Mucosa of stomach (tissue), 1 donor: Measurements from ENCODE around the gene GNG12.

Experiments used
- H3K27me3 ChIP-seq: one replicate; pipeline ENCODE4 v1.7.0; 2013; ENCODE audit warnings: mild to moderate bottlenecking, low read length; ENCODE audit not compliant: control insufficient read depth, insufficient read depth
- H3K36me3 ChIP-seq: one replicate; pipeline ENCODE4 v1.7.0; 2013; ENCODE audit warnings: low read length; ENCODE audit not compliant: control insufficient read depth, insufficient read depth
- H3K4me1 ChIP-seq: one replicate; pipeline ENCODE4 v1.7.0; 2013; ENCODE audit warnings: mild to moderate bottlenecking, low read length; ENCODE audit not compliant: control insufficient read depth, insufficient read depth
- H3K4me3 ChIP-seq: one replicate; pipeline ENCODE4 v1.7.0; 2013; ENCODE audit warnings: low read length
- H3K9ac ChIP-seq: one replicate; pipeline ENCODE4 v1.7.0; 2013; ENCODE audit warnings: mild to moderate bottlenecking, low read length, moderate library complexity
- H3K9me3 ChIP-seq: one replicate; pipeline ENCODE4 v1.7.0; 2013; ENCODE audit warnings: mild to moderate bottlenecking, low read length, moderate library complexity; ENCODE audit not compliant: control insufficient read depth
- donor health status: Pancreatic carcinoma.

GNG12 gene

DNA sequence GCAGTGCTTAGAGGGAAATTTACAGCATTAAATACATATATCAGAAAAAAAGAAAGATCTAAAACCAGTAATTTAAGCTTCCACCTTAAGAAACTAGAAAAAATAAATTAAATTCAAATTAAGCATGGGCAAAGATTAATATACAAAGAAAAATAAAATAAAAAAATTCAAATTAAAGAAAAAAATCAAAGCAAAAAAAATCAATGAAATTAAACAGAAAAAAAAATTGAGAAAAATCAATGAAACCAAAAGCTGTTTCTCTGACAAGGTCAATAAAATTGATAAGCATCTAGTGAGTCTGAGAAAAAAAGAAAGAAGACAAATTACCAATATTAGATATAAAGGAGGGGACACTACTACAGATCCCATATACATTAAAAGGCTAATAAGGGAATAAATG, 26.0 kb downstream of the GNG12 start:
- H3K4me1 ChIP-seq, result peaks cover 27% of the 10 kb centered on the region
- H3K4me3 ChIP-seq, result no peak overlapping the region

DNA sequence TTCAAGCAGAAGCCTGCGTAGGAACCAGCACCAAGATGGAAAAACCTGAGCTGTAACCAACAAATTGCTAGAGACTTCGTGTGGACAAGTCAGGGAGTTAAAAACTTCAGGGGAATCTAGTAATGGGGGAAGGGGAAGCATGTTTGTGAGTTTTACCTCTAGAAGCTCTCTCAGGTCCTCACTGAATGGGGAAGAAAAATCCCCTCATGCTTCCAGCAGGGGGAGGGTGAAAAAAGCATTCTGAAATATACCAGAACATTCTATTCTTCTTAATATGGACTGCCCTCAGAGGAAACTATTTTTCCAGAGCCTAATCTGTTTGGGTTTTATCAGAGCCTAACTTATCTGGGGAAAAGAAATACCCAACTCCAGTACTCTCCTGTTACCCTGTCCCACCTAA, 28.6 kb downstream of the GNG12 start:
- Histone ChIP-seq H3K4me3 (no peak overlapping the region), H3K9me3 (no peaks in the 10 kb centered on the region), H3K27me3 (no peaks in the 10 kb centered on the region), H3K36me3 (no peaks in the 10 kb centered on the region), H3K9ac (no peak overlapping the region), H3K4me1 (peaks cover 19% of the 10 kb centered on the region)

More for the DNA sequence above, 26.0 kb downstream of the GNG12 start:
- no peak overlapping the region for H3K9ac ChIP-seq
- H3K36me3 ChIP-seq, result no peaks in the 10 kb centered on the region
- H3K9me3 ChIP-seq, result no peaks in the 10 kb centered on the region
- no peaks in the 10 kb centered on the region for H3K27me3 ChIP-seq

DNA sequence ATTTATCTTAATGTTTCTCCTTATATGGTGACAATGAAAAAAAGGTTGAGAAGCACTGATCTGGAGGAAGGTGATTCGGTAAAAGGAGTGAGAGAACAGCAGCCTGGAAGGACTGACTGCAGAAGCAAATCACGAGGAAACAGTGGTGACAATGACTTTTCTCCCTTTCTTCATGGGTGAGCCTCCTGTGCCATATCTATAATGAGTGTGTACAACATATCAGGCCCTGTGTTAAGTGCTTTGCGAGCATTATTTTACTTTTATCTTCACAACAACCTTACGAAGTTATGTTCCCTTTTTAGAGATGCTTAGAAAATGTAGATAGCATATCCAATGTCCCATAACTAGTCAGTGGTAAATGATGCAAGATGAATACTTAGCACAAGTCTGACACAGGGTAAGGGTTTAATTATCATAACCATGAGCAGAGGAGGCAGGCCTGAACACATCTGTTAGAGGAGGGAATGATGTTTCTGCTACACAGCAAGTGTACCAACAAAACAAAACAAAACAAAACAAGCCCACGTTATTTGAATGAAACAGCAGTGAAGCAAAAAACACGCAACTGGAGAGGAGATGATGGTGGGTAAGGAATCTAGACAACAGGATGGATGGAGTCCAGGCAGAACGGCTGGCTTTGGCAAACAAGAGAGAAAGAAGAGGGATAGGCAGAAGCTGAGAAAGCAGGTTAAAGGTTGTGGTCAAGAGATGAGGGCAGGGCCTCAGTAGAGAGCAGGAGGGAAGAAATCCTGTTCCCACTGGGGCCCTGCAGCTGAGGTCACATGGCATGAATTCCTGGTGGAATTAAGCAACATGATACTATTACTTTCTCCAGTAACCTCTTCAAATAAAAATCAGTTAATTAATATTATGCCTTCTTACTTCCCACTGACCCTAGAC, 29.6 kb downstream of the GNG12 start:
- Histone ChIP-seq H3K4me3 (no peak overlapping the region), H3K27me3 (no peaks in the 10 kb centered on the region), H3K36me3 (no peaks in the 10 kb centered on the region), H3K9ac (no peak overlapping the region), H3K4me1 (peaks cover 19% of the 10 kb centered on the region), H3K9me3 (no peaks in the 10 kb centered on the region)

DNA sequence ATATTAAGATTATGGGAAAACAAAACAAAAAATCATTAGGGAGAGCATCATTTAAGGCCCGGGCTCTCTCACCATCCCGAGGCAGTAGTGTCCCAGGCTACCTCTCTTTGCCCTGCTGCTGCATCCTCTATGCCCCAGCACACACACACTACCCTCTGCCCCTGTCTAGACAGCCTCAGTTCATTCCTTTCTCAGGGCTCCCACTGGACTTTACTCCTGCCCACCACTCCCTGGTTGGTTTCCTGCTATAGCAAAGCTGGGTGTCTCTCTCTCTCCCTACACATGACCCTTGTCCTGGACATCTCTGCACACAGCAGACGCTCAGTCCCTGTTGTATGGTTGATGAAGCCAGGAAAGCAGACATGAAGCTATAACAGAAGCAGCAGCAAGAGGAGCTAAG, 30.7 kb downstream of the GNG12 start:
- Histone ChIP-seq H3K4me3 (no peak overlapping the region), H3K9me3 (no peaks in the 10 kb centered on the region), H3K4me1 (peaks cover 19% of the 10 kb centered on the region), H3K9ac (no peak overlapping the region), H3K36me3 (no peaks in the 10 kb centered on the region), H3K27me3 (no peaks in the 10 kb centered on the region)

DNA sequence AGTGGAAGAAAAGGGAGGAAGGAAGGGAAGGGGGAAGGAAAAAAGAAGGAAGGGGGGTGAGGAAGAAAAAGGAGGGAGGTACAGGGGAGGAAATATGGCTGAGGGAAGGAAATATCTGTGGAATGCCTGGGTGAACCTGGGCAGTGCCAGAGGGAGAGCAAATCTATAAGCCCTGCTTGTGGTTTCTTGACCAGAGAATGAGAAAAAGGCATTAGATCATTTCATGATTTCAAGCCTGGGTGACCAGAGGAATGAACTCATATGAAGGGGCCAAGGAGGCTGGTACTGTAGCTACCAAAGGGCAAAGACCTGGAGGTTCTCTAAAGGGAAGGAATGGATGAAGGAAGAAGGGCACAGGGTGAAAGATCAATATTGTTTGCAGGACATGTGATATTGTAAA, 31.4 kb downstream of the GNG12 start:
- Histone ChIP-seq H3K4me1 (peaks cover 19% of the 10 kb centered on the region), H3K9ac (no peak overlapping the region), H3K36me3 (no peaks in the 10 kb centered on the region), H3K4me3 (no peak overlapping the region), H3K9me3 (no peaks in the 10 kb centered on the region), H3K27me3 (no peaks in the 10 kb centered on the region)

DNA sequence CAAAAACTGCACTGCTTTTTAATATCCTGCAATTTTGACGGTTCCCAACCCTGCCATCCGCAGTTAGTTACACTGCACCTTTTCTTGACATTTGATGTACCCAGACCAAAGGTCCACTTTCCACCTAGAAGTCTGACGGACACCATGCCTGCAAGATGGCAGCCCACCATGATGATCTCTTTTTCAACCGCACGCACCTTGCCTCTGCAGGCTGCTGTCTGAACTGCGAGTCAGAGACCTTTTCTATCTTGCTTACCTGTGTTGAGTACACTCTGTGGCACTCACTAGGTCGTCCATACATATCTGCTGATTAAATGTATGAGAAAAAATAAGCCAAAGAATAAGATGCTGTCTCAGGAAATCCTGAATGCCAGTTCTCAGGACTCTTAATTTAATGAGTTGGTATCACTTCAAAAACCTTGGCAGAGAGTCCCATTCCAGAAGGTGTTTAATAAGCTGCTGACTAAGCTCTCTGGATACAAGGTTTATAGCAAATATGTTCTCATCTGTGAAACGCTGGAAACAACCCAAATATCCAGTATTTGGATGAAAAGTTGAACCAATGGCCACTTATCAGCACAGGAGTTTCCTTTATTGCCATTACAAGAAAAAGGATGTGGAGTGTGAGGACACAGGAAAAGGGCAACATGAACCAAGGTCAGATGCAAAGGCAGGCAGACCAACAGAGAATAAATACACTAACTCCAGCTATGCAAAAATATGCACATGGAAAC, 37.9 kb downstream of the GNG12 start:
- no peak overlapping the region for H3K4me3 ChIP-seq
- H3K9ac ChIP-seq, result no peak overlapping the region
- H3K4me1 ChIP-seq, result peaks cover 11% of the 10 kb centered on the region
- no peaks in the 10 kb centered on the region for H3K36me3 ChIP-seq
- H3K27me3 ChIP-seq, result no peaks in the 10 kb centered on the region
- no peaks in the 10 kb centered on the region for H3K9me3 ChIP-seq

DNA sequence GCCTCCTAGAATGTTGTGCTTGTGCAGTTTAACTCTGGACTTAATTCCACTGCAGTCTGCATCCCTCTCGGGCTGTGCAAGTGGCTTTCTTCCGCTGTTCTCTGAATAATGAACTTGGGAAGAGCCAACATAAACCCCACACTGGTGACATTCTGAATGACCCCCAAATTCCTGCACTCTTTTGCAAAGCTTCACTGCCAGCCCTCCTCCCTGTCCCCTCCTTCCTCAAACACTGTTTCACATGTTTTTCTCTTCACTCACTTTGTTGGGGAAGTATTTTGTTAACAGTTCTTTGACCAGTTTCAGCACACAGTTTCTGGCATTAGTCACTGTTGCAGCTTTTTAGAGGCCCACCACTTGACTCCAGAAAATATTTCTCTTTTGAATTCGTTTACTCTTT, 39.7 kb downstream of the GNG12 start:
- no peaks in the 10 kb centered on the region for H3K9me3 ChIP-seq
- H3K4me3 ChIP-seq, result no peak overlapping the region
- H3K27me3 ChIP-seq, result no peaks in the 10 kb centered on the region
- H3K4me1 ChIP-seq, result peaks cover 13% of the 10 kb centered on the region
- no peak overlapping the region for H3K9ac ChIP-seq
- H3K36me3 ChIP-seq, result no peaks in the 10 kb centered on the region

DNA sequence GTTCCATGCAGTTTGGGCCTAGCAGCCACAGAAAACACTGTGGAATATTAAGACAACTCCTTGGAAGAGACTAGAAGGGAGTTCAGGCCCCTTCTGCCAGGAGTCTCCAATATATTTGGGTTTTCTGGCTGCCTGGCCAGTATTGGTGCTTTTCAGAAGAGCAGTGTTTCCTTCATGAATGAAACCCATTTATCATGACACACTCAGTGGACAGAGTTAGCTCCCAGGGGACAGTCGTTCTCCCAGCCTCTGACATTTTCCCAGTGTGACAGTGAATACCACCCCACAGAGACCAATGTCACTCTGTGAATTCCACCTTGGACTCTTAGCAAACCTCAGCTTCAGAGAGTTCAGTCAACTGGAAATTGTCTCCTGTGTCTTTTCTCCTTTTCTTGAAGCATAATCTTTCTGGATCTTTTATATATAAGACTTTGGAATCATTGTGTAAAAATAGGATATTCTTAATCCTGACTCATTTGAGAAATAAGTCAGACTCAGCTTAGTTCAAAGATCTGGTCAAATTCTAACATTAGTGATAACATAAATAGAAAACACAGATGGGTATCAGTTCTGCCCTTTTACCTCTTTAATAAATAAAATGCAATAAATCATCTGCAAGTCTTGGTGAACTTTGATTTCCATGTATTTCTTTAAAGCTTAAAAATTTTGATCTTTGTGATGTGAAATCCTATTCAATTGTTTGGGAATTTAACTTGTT, 40.4 kb downstream of the GNG12 start:
- Histone ChIP-seq H3K9ac (no peak overlapping the region), H3K4me3 (no peak overlapping the region), H3K36me3 (no peaks in the 10 kb centered on the region), H3K27me3 (no peaks in the 10 kb centered on the region), H3K4me1 (peaks cover 19% of the 10 kb centered on the region), H3K9me3 (no peaks in the 10 kb centered on the region)

DNA sequence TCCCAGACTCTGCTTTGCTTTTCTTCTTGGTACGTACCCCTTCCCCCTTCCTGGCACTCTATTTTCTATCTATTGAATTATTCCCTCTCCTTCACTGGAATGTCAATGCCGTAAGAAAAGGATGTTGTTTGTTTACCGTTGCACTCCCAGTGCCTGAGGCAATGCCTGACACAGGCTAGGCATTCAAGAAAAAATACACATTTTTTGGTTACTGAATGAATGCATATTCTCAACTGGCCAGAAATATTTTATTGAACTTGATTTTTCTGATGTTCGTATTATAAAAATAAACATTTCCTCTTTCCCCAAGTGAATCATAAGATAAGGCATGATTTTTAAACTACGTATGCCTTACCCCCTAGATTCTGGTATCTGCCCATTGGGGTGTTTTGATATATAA, 41.2 kb downstream of the GNG12 start:
- H3K36me3 ChIP-seq, result no peaks in the 10 kb centered on the region
- no peaks in the 10 kb centered on the region for H3K9me3 ChIP-seq
- peaks cover 19% of the 10 kb centered on the region for H3K4me1 ChIP-seq
- no peak overlapping the region for H3K4me3 ChIP-seq
- H3K27me3 ChIP-seq, result no peaks in the 10 kb centered on the region
- no peak overlapping the region for H3K9ac ChIP-seq

DNA sequence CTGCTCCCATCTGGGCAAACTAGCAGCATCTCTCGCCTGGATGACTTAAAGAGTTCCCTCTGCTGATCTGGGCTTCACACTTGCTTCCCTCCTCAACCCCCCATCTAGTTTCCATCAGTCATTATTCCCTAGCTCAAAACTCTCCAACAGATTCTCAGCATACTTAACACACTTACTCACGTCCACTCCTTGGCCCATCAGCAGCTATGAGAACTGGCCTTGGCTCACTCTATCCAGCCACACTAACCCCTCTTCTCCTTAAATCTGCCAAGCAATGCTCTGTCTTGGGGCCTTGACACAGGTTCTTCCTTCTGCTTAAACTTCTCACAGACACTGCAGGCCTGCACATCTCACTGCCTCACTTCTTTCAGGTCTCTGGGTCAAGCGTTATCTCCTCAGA, 41.6 kb downstream of the GNG12 start:
- Histone ChIP-seq H3K9me3 (no peaks in the 10 kb centered on the region), H3K36me3 (no peaks in the 10 kb centered on the region), H3K4me3 (no peak overlapping the region), H3K4me1 (peaks cover 19% of the 10 kb centered on the region), H3K9ac (no peak overlapping the region), H3K27me3 (no peaks in the 10 kb centered on the region)

DNA sequence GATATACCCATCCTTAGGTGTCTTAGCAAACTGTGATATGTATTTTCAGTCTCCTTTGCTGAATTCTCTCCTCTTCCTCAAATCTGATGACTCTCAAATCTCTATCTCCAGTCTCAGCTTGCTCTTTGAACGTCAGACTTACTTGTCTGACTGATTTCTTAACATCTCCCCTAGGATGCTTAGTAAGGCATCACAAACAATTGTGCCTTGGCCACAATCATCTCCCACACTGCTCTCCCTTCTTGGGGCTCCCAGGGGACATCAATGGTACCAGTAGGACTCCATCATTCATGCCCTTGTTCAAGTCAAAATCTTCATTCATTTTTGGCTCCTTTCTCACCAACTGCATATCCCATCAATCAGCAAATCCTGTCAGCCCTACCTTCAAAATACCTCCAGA, 42.0 kb downstream of the GNG12 start:
- no peak overlapping the region for H3K9ac ChIP-seq
- H3K4me3 ChIP-seq, result no peak overlapping the region
- no peaks in the 10 kb centered on the region for H3K9me3 ChIP-seq
- H3K27me3 ChIP-seq, result no peaks in the 10 kb centered on the region
- H3K4me1 ChIP-seq, result peaks cover 19% of the 10 kb centered on the region
- H3K36me3 ChIP-seq, result no peaks in the 10 kb centered on the region

DNA sequence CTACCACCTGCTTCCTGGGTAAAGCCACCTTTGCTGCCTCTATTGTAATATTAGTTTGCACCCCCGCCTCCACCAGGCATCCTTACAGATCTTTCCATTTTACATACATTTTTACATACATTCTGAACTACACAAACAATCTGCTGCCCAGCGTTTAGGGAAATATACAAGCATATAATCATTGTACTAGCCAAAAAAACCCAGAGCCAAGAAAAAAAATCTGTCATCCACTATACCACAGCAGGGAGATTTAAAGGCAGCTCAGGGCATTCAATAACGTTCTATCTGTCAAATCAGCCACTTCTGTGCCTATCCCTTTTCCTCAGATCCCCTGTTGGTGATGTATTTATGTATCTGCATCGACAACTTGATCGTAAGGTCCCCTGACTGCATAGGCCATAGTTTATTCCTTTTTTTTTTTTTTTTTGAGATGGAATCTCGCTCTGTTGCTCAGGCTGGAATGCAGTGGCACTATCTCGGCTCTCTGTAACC, 43.0 kb downstream of the GNG12 start:
- no peaks in the 10 kb centered on the region for H3K9me3 ChIP-seq
- H3K9ac ChIP-seq, result no peak overlapping the region
- no peaks in the 10 kb centered on the region for H3K27me3 ChIP-seq
- no peak overlapping the region for H3K4me3 ChIP-seq
- H3K4me1 ChIP-seq, result peaks cover 19% of the 10 kb centered on the region
- H3K36me3 ChIP-seq, result no peaks in the 10 kb centered on the region
